GM18867 (cell line): ENCODE data around the gene AGRN.

ENCODE experiments used
- ATAC-seq: cut with Tn5 transposase; IDR thresholded peaks from one replicate; pipeline ENCODE4 v1.9.1; 2021; ENCODE audit warnings: mild to moderate bottlenecking, moderate library complexity; ENCODE audit not compliant: unreplicated experiment

The AGRN gene

GRCh38 chr1:1033731-1034438 is 14.0 kb downstream of the AGRN start:
- ATAC-seq = no peak

GRCh38 chr1:1034439-1034781 is 14.5 kb downstream of the AGRN start:
- no peak for ATAC-seq

GRCh38 chr1:1035291-1035943 is 15.5 kb downstream of the AGRN start:
- no peak for ATAC-seq

GRCh38 chr1:1037366-1038327 is 17.7 kb downstream of the AGRN start:
- no peak for ATAC-seq

DNA sequence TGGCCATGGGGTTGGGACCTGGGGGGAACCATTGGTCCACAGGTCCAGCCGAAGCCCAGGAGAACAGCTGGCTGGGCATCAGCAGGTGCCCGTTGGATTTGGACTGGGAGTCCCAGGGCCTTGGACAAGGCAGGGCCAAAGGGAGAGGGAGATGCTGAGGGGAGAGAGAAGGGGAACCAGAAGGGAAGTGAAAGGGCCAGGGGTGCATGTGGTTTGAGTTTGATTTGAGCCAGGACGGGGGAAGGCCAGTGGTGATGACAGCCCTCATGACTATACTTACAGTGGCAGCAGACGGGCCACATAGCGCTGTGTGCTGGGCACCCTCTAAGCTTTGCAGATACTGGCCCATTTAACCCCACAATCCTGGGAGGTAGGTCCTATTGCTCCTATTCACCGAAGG is 18.8 kb downstream of the AGRN start:
- ATAC-seq = no peak

DNA sequence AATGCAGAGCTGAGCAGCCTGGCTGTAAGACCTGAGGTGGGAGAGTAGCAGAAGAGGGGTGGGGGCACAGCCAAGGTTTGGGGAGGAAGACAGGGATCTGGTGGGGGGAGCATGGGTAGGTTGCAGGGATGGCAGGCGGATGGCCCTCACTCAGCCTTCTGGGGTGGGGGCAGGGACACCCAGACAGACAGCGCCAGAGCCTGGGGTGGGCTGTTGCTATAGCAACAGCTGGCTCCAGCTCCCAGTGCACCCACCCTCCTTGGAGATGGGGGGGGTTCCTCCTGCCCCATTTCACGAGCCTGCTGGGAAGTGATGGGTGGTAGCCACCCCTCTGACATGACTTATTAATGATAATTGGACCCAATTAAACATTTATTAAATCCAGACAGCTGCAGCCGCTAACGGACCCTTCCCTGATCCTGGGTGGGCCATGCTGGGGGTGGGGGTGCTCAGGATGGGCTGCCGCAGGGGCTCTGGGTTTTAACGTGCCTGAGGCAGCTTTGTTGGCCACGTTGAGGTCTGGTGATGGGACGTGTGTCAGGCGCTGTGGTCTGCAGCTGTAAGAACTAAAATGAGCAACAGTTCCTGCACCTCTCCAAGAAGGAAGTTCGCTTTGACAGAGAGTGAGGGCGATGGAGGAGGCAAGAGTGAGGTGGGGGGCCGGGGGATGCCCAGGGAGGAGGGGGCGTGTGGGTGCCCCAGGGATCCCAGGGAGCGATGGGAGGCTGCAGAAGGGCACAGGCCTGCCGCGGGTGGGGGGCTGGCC is 19.4 kb downstream of the AGRN start:
- ATAC-seq = no peak

DNA sequence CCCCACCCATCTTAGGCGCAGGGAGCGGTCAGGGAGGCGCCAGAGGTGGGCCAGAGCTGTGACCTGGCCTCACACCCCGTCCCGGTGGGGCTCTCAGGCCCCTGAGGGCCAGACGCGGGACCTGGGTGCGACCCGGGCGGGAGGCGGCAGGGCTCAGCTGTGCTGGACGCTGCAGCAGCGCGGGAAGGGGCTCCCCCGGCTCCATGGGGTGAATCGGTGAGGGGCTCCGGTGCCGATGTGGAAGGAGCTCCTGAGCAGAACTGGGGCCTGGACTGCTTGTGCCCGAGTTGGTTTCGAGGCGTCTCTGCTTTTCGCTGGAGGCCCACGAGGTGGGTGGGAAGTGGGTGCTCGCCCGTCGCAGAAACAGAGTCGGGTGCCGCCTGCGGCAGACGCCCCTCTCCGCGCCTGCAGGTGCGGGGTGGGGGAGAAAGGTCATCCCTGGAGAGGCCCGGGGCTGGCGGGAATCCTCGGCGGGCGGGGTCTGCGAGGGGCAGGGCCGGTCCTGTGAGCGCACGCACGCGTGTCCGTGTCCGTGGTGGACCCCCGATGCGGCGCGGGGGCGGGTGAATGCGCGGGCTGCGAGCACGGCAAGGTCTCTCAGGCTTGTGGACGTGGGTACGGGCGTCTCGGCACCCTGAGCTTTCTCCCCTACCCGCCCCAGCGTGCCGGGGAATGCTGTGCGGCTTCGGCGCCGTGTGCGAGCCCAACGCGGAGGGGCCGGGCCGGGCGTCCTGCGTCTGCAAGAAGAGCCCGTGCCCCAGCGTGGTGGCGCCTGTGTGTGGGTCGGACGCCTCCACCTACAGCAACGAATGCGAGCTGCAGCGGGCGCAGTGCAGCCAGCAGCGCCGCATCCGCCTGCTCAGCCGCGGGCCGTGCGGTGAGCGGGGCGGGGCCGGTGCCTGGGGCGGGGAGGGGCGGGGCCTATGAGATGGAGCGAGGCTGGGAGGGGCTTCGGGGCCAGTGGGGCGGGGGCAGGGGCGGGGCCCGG is 20.4 kb downstream of the AGRN start:
- ATAC-seq = peak; percentile 48

GRCh38 chr1:1041092-1041523 is 21.2 kb downstream of the AGRN start:
- ATAC-seq = peak; percentile 10

GRCh38 chr1:1041873-1042272 is 22.0 kb downstream of the AGRN start:
- no peak for ATAC-seq

- ATAC-seq = no peak
Measured at GRCh38 chr1:1042835-1043234, 22.9 kb downstream of the AGRN start.

DNA sequence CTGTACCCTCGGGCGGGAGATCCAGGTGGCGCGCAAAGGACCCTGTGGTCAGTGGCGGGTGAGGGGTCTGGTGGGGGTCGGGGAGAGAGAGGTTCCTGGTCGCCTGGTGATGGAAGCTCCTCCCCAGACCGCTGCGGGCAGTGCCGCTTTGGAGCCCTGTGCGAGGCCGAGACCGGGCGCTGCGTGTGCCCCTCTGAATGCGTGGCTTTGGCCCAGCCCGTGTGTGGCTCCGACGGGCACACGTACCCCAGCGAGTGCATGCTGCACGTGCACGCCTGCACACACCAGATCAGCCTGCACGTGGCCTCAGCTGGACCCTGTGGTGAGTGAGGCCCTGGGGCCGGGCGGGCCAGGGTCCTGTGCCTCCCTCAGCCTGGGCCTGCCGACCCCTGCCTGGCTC is 23.5 kb downstream of the AGRN start:
- ATAC-seq = no peak

- ATAC-seq = no peak
Measured at GRCh38 chr1:1043921-1044320, 24.0 kb downstream of the AGRN start.

DNA sequence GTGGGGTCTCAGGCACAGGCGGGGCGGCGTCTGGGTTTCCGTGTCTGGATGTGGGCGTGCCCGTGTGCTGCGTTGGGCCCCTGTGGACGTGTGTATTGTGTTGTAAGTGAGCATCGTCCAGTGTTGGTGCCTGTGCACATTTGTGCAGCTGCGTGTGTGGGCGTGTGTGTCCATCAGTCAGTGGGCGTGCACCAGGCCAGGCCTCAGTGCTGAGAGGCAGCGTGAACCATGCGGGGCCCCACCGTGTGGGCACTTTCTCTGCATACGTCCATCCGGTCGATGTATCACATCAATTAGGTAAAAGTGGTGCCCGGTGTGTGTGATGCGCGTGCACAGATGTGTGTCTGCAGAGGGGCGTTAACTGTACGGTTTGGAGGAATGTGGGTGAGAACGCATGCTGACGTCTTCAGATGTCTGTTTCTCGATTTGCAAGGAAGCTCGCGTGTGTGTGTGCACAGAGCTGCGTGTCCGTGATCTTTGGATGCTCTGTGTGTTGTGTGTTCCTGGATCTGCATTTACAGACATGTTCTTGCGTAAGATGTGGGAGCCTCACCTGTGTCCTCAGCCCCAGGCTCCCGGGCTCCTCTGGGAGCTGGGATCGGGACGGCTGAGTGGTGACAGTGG is 24.6 kb downstream of the AGRN start:
- no peak for ATAC-seq

- no peak for ATAC-seq
Measured at GRCh38 chr1:1045129-1045528, 25.2 kb downstream of the AGRN start.

DNA sequence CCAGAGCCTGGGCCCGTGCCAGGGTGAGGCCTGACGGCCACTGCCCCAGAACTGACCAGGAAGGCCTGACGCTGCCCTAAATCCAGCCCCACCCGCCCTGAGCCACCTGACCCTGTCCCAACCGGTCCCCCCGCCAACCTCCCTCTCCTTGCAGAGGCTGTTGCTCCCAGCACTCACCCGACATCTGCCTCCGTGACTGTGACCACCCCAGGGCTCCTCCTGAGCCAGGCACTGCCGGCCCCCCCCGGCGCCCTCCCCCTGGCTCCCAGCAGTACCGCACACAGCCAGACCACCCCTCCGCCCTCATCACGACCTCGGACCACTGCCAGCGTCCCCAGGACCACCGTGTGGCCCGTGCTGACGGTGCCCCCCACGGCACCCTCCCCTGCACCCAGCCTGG is 26.3 kb downstream of the AGRN start:
- ATAC-seq = no peak

GRCh38 chr1:1046767-1047166 is 26.8 kb downstream of the AGRN start:
- no peak for ATAC-seq

DNA sequence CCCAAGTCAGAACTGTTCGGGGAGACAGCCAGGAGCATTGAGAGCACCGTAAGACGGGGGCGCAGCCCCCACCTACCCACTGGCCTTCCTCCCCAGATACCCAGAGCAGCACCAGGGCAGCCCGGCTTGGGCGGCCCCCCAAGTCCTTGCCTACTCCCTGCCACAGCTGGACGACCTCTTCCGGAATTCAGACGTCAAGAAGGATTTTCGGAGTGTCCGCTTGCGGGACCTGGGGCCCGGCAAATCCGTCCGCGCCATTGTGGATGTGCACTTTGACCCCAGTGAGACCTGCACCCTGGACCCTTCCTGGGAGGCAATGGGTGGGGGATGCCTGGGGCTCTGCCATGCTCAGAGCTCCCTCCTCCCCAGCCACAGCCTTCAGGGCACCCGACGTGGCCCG is 27.5 kb downstream of the AGRN start:
- no peak for ATAC-seq

- no peak for ATAC-seq
Measured at GRCh38 chr1:1047963-1048362, 28.0 kb downstream of the AGRN start.

DNA sequence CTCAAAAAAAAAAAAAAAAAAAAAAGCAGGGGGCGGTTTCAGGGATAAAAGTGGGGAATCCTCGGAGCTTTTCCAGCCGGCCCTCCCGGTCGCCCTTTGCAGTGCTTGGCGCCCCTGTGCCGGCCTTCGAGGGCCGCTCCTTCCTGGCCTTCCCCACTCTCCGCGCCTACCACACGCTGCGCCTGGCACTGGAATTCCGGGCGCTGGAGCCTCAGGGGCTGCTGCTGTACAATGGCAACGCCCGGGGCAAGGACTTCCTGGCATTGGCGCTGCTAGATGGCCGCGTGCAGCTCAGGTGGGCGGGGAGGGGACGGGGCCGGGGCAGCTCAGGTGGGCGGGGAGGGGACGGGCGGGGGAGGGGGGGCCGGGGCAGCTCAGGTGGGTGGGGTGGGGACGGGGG is 28.8 kb downstream of the AGRN start:
- ATAC-seq = no peak
